Activated CD4-positive, alpha-beta T cell treated with anti-CD3 and anti-CD28 coated beads, Interleukin-2, amount 10 ng/mL, durations not matched to agents 7 days and 5 days (primary cell): ENCODE data around the gene TBC1D22A. TPM values are rescaled to one million over a fixed set of nuclear protein-coding genes. Genes with fewer than 3 reads are reported as not detected.

Experiments
- CTCF ChIA-PET: fragments of 350-600 bp; sonication (Branson Sonifier 250); formaldehyde crosslinking; loops from one replicate; lab custom pipeline; 2021; ENCODE audit warnings: antibody characterized with exemption; lab: Charles Lee
- POLR2A ChIA-PET: fragments of 350-600 bp; sonication (Branson Sonifier 250); formaldehyde crosslinking; loops from one replicate; lab custom pipeline; 2021; ENCODE audit warnings: antibody characterized with exemption; lab: Charles Lee
- DNase-seq: peaks from one replicate; pipeline ENCODE4 v3.0.0-alpha.2; 2020
- H3K27ac Mint-ChIP-seq: one replicate; pipeline ENCODE4 v1.8.0; 2021; ENCODE audit warnings: mild to moderate bottlenecking, moderate library complexity, mixed read lengths
- H3K27me3 Mint-ChIP-seq: one replicate; pipeline ENCODE4 v1.8.0; 2021; ENCODE audit warnings: mixed read lengths
- H3K36me3 Mint-ChIP-seq: one replicate; pipeline ENCODE4 v1.8.0; 2021; ENCODE audit warnings: low read depth, mixed read lengths
- H3K4me1 Mint-ChIP-seq: one replicate; pipeline ENCODE4 v1.8.0; 2021; ENCODE audit warnings: mixed read lengths
- H3K4me3 Mint-ChIP-seq: one replicate; pipeline ENCODE4 v1.8.0; 2021; ENCODE audit warnings: mild to moderate bottlenecking, moderate library complexity, mixed read lengths
- H3K9me3 Mint-ChIP-seq: one replicate; pipeline ENCODE4 v1.8.0; 2021; ENCODE audit warnings: mixed read lengths
- total RNA-seq, 2 experiments: library from RNA; stranded (reverse); gene quantifications; one replicate each; pipeline ENCODE4 v1.2.3, GENCODE V29; 2021

TBC1D22A gene
- total RNA-seq, 2 experiments from 2014 or later, result 34.1 to 39.2 TPM

DNA sequence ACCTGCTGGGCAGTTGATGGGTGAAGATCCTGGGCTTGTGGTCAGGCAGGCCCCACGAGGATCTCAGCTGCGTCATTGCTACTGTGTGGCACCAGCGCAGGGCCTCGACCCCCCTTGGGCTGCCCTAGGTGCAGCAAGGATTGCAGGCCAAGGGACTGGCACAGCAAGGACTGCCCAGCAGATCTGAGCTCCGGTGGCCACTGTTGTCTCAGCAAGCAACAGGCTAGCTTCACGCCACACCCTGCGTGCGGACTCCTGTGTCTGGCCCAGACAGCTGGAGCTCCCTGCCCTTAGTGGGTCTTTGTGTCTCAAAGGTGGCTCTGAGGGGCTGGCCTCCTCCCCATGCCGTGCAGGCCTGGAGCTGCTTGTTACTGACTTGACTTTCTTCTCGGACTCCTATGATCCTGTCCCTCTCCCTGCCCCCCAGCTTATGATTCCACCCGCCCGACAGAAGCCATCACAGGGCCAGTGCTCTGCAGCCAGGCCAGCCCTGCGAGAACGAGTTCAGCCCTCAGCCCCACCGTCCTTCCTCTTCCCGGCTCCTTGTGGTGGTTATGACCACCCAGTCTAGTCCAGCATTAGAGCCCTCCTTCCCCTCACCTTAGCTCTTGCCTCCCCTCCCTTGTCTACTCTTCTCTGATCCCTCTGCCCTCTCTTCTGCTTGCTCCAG, 295.6 kb downstream of the TBC1D22A start:
- no peaks in the 10 kb centered on the region for H3K27me3 Mint-ChIP-seq
- no peak overlapping the region for H3K4me3 Mint-ChIP-seq
- ChIA-PET CTCF (no interaction called here), POLR2A (no interaction called here)
- no peaks in the 10 kb centered on the region for H3K9me3 Mint-ChIP-seq
- H3K36me3 Mint-ChIP-seq, result no peaks in the 10 kb centered on the region
- no peak for DNase-seq
- H3K4me1 Mint-ChIP-seq, result peaks cover 2% of the 10 kb centered on the region
- no peak overlapping the region for H3K27ac Mint-ChIP-seq

DNA sequence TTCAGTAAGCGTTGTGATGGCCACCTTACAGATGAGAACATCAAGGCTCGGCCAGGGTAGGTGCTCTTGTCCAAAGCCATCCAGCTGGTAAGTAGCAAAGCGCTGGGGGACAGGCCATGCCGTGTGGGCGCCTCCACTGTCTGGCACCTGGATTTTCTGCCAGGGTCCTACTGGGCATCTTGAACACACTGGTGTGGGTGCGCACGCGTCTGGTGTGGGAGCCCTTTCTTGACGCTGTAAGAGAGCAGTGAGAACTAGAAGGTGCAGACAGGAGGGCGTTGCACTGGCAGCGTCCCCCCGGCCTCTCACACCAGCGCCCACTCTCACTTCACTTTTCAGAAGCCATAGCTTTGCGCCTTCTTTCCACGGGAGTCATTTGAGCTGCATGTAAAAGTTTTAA, 296.6 kb downstream of the TBC1D22A start:
- Mint-ChIP-seq H3K4me1 (no peaks in the 10 kb centered on the region), H3K27me3 (no peaks in the 10 kb centered on the region), H3K4me3 (no peak overlapping the region), H3K9me3 (no peaks in the 10 kb centered on the region), H3K27ac (no peak overlapping the region), H3K36me3 (no peaks in the 10 kb centered on the region)
- ChIA-PET POLR2A (no interaction called here), CTCF (no interaction called here)
- no peak for DNase-seq

- no peak overlapping the region for H3K27ac Mint-ChIP-seq
- CTCF ChIA-PET, result no interaction called here
- H3K4me1 Mint-ChIP-seq, result no peaks in the 10 kb centered on the region
- H3K4me3 Mint-ChIP-seq, result no peak overlapping the region
- no peaks in the 10 kb centered on the region for H3K9me3 Mint-ChIP-seq
- no peak for DNase-seq
- H3K27me3 Mint-ChIP-seq, result no peaks in the 10 kb centered on the region
- H3K36me3 Mint-ChIP-seq, result no peaks in the 10 kb centered on the region
- POLR2A ChIA-PET, result no interaction called here
Observed at GRCh38 chr22:47059701-47060161, 297.3 kb downstream of the TBC1D22A start.

- no peak for DNase-seq
- Mint-ChIP-seq H3K27ac (no peak overlapping the region), H3K36me3 (no peaks in the 10 kb centered on the region), H3K4me3 (no peak overlapping the region), H3K4me1 (no peaks in the 10 kb centered on the region), H3K27me3 (no peaks in the 10 kb centered on the region), H3K9me3 (no peaks in the 10 kb centered on the region)
- CTCF ChIA-PET, result no interaction called here
- POLR2A ChIA-PET, result no interaction called here
Observed at GRCh38 chr22:47060718-47061117, 298.3 kb downstream of the TBC1D22A start.

GRCh38 chr22:47061226-47061625, 298.8 kb downstream of the TBC1D22A start:
- H3K27ac Mint-ChIP-seq, result no peak overlapping the region
- no peaks in the 10 kb centered on the region for H3K36me3 Mint-ChIP-seq
- POLR2A ChIA-PET, result no interaction called here
- H3K9me3 Mint-ChIP-seq, result no peaks in the 10 kb centered on the region
- no peaks in the 10 kb centered on the region for H3K4me1 Mint-ChIP-seq
- H3K4me3 Mint-ChIP-seq, result no peak overlapping the region
- no peak for DNase-seq
- no peaks in the 10 kb centered on the region for H3K27me3 Mint-ChIP-seq
- CTCF ChIA-PET, result no interaction called here

DNA sequence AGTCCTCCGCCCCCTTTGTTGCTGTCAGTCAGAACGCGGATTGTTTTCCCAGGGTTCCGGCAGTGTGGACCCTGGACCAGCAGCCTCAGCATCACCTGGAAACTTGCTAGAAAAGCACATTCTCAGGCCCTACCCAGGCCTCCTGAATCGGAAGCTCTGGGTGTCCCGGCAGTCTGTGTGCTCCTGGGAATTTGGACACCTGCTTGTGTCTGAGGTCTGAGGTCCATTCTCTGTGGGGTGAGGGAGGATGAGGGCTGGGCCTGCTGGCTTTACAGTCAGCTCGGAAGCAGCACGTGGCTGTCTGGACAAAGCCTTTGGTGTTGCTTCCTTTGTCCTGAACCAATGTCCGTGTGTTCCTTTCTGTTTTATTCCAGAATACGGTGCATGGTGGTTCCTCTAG, 299.7 kb downstream of the TBC1D22A start:
- H3K36me3 Mint-ChIP-seq, result no peaks in the 10 kb centered on the region
- no peaks in the 10 kb centered on the region for H3K27me3 Mint-ChIP-seq
- no peaks in the 10 kb centered on the region for H3K4me1 Mint-ChIP-seq
- CTCF ChIA-PET, result no interaction called here
- H3K9me3 Mint-ChIP-seq, result no peaks in the 10 kb centered on the region
- H3K4me3 Mint-ChIP-seq, result no peak overlapping the region
- no peak for DNase-seq
- H3K27ac Mint-ChIP-seq, result no peak overlapping the region
- POLR2A ChIA-PET, result no interaction called here

GRCh38 chr22:47063071-47063509, 300.6 kb downstream of the TBC1D22A start:
- Mint-ChIP-seq H3K27me3 (no peaks in the 10 kb centered on the region), H3K9me3 (no peaks in the 10 kb centered on the region), H3K4me3 (no peak overlapping the region), H3K4me1 (peaks cover 4% of the 10 kb centered on the region), H3K27ac (no peak overlapping the region), H3K36me3 (no peaks in the 10 kb centered on the region)
- no peak for DNase-seq
- ChIA-PET CTCF (no interaction called here), POLR2A (no interaction called here)

DNA sequence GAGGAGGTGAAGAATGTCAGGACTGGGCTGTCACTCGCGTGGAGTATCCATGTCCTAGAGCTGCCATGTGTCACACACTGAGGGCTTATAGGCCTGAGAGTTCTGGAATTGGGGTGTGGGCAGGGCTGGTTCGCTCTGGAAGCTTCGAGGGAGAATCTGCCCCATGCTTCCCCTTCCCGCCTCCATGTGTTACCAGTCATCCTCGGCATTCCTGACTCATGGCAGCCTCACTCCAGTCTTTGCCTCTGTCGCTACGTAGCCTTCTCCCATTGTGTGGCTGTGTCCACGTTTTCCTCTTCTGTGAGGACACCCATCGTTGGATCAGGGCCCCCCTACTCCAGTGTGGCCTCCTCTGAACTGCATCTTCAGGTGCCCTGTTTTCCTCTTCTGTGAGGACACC, 301.2 kb downstream of the TBC1D22A start:
- Mint-ChIP-seq H3K27me3 (no peaks in the 10 kb centered on the region), H3K4me1 (peaks cover 9% of the 10 kb centered on the region), H3K36me3 (no peaks in the 10 kb centered on the region), H3K27ac (no peak overlapping the region), H3K9me3 (no peaks in the 10 kb centered on the region), H3K4me3 (no peak overlapping the region)
- ChIA-PET CTCF (no interaction called here), POLR2A (no interaction called here)
- DNase-seq, result no peak

DNA sequence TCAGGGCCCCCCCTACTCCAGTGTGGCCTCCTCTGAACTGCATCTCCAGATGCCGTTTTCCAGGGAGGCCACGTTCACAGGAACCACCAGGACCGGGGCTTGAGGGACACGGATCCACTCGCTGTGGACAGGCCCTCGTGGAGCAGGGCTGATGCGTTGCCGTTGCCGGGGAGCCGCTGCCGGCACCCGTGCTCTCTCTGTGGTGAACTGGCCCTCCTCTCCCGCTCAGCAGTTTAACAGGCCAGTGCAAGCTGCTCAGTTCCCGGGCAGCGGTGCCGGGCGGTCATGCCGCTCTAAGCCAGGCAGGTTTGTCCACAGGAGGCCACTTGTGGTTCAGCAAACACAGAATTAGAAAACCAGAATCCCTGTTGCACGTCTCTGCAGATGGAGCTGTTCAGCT, 301.6 kb downstream of the TBC1D22A start:
- no peaks in the 10 kb centered on the region for H3K36me3 Mint-ChIP-seq
- POLR2A ChIA-PET, result no interaction called here
- no peak overlapping the region for H3K4me3 Mint-ChIP-seq
- DNase-seq, result no peak
- H3K4me1 Mint-ChIP-seq, result peaks cover 10% of the 10 kb centered on the region
- no peaks in the 10 kb centered on the region for H3K27me3 Mint-ChIP-seq
- CTCF ChIA-PET, result no interaction called here
- H3K9me3 Mint-ChIP-seq, result no peaks in the 10 kb centered on the region
- no peak overlapping the region for H3K27ac Mint-ChIP-seq

DNA sequence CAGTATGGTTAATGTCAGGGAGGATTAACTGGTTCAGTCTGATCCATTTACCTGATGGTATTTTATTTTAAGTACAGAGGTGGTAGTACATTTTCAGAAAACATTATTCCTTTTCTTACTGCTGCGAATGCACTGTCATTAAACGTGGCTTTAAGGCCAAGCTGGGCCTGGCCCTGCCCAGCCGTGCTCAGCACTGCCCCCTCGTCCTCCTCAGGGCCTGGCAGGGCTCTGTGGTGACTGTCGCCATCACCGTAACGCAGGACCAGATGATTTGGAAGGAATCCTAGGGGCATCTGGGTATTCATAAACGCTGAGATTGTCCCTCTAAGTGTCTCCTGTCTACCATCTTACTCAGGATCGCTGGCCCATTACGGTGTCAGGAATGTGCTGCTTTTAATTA, 302.0 kb downstream of the TBC1D22A start:
- Mint-ChIP-seq H3K27ac (no peak overlapping the region), H3K27me3 (no peaks in the 10 kb centered on the region), H3K9me3 (no peaks in the 10 kb centered on the region), H3K4me3 (no peak overlapping the region), H3K36me3 (no peaks in the 10 kb centered on the region), H3K4me1 (peaks cover 10% of the 10 kb centered on the region)
- POLR2A ChIA-PET, result no interaction called here
- no peak for DNase-seq
- CTCF ChIA-PET, result no interaction called here

GRCh38 chr22:47065756-47066615, 303.5 kb downstream of the TBC1D22A start:
- Mint-ChIP-seq H3K27me3 (no peaks in the 10 kb centered on the region), H3K27ac (no peak overlapping the region), H3K4me1 (peaks cover 10% of the 10 kb centered on the region), H3K36me3 (no peaks in the 10 kb centered on the region), H3K4me3 (no peak overlapping the region), H3K9me3 (no peaks in the 10 kb centered on the region)
- ChIA-PET POLR2A (no interaction called here), CTCF (interaction anchor here (0.9 kb wide), 1 partner anchor 27 kb away, joined by 3 read pairs; no protein-coding TSS in a partner anchor)
- DNase-seq, result no peak

DNA sequence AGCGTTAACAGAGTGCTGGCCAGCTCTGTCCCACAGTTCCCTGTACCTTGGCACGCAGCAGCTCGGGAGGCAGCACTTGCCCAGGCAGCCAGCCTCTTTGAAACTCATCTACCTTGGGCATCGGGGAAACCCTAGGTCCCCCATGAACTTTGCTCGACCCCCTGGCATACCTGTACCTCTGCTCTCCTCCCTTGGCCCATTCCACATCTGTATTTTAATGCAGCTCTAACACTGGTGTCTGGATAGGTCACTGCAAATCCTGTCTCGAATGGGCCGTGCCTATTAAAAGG, 304.1 kb downstream of the TBC1D22A start:
- CTCF ChIA-PET, result no interaction called here
- H3K9me3 Mint-ChIP-seq, result no peaks in the 10 kb centered on the region
- H3K4me1 Mint-ChIP-seq, result peaks cover 10% of the 10 kb centered on the region
- DNase-seq, result no peak
- H3K27ac Mint-ChIP-seq, result no peak overlapping the region
- H3K36me3 Mint-ChIP-seq, result no peaks in the 10 kb centered on the region
- H3K27me3 Mint-ChIP-seq, result no peaks in the 10 kb centered on the region
- no peak overlapping the region for H3K4me3 Mint-ChIP-seq
- POLR2A ChIA-PET, result no interaction called here

DNA sequence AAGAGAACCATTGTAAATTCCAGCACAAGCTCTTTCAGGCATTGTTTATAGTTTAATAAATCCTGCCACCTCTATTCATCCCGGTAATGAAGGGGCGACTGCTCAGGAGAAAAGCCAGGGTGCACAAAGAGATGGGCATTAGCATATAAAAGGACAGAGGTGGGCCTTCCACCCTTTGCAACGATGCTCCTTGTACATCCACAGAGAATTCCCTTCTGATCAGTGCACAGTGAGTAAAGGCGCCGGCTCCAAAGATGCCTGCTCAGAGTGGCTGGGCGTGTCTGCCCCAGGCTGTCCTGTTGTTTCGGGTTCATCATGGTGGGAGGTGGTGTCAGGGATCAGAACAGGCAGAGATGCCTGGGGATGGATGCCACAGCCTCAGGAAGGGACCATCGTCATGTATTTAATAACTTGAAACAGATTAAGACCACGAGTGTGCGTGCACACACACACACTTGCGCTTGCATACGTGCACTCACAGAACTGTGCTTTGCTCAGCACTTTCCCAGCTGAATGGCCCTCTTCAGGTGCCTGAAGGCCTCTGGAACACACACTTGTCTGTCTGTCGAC, 305.0 kb downstream of the TBC1D22A start:
- no peaks in the 10 kb centered on the region for H3K27me3 Mint-ChIP-seq
- no peak for DNase-seq
- H3K9me3 Mint-ChIP-seq, result no peaks in the 10 kb centered on the region
- no peaks in the 10 kb centered on the region for H3K36me3 Mint-ChIP-seq
- CTCF ChIA-PET, result no interaction called here
- H3K4me3 Mint-ChIP-seq, result no peak overlapping the region
- POLR2A ChIA-PET, result no interaction called here
- H3K27ac Mint-ChIP-seq, result no peak overlapping the region
- peaks cover 10% of the 10 kb centered on the region for H3K4me1 Mint-ChIP-seq
